K562 (cell line): ENCODE results near the gene OR6S1. TPM values are rescaled to one million over a fixed set of nuclear protein-coding genes. Genes with fewer than 3 reads are reported as not detected.

Source experiments
- ATAC-seq: fragments of 200-7000 bp; cut with Tn5 transposase; 3 replicates; pipeline ENCODE4 v1.9.1; 2020; ENCODE audit warnings: moderate library complexity
- BruUV-seq: library from RNA; stranded (reverse); fragments of 400-500 nt; replicated peaks from 2 replicates; lab custom pipeline; 2021; lab: Mats Ljungman, UMichigan
- CTCF ChIA-PET: fragments of 300-600 bp; formaldehyde crosslinking; extraction: SDS; loops from one replicate; lab custom pipeline; 2021; ENCODE audit warnings: low intra/inter-chr PET ratio; lab: Yijun Ruan, JAX
- POLR2A ChIA-PET: fragments of 300-600, 350-650 bp; sonication (Branson Sonifier 250); formaldehyde crosslinking; extraction: SDS; loops from one replicate; lab custom pipeline; 2021; ENCODE audit warnings: antibody characterized with exemption, inconsistent platforms; lab: Yijun Ruan, JAX
- DNase-seq, 4 experiments: peaks; one replicate each; pipeline versions ENCODE4 v3.0.0 to v3.0.0-alpha.2; 2011 to 2018; ENCODE audit warnings: low spot score in 3 of 4, mixed read lengths in 3 of 4; ENCODE audit errors: extremely low read depth in 1 of 4
- FAIRE-seq: peaks from 2 replicates; lab custom pipeline; 2011; peaks lifted over from hg19 to GRCh38; lab: Jason Lieb, UNC
- H2AFZ ChIP-seq: 2 replicates; pipeline ENCODE4 v1.6.0; 2011; ENCODE audit warnings: low read depth, low read length, control low read depth, inconsistent platforms
- H3K27ac ChIP-seq: fragments of 200-600 bp; 3 replicates; pipeline ENCODE4 v1.8.0; 2011; ENCODE audit warnings: low read depth, mild to moderate bottlenecking, control low read depth, inconsistent platforms, low read length, moderate library complexity, mixed read lengths; ENCODE audit errors: extremely low read depth
- H3K27me3 ChIP-seq, 2 experiments: fragments of 300-600 bp in 1 of 2; 2 replicates in 1 of 2; 3 replicates in 1 of 2; pipeline versions ENCODE4 v1.6.0 to v1.8.0; 2011; ENCODE audit warnings: inconsistent platforms in 2 of 2, low read length in 2 of 2, mild to moderate bottlenecking in 1 of 2, mixed read lengths in 1 of 2, moderate library complexity in 1 of 2; ENCODE audit not compliant: control insufficient read depth in 2 of 2, insufficient read depth in 2 of 2
- H3K36me3 ChIP-seq: fragments of 300-600 bp; 3 replicates; pipeline ENCODE4 v1.8.0; 2011; ENCODE audit warnings: mild to moderate bottlenecking, low read length, inconsistent platforms; ENCODE audit not compliant: control insufficient read depth, insufficient read depth
- H3K4me1 ChIP-seq, 2 experiments: fragments of 200-600 bp in 1 of 2; replicated peaks in 1 of 2; 2 replicates in 1 of 2; 3 replicates in 1 of 2; pipeline versions ENCODE4 v1.5.1 to v1.8.0; 2011; ENCODE audit warnings: inconsistent platforms in 2 of 2, low read length in 2 of 2, mild to moderate bottlenecking in 1 of 2, mixed read lengths in 1 of 2, moderate library complexity in 1 of 2; ENCODE audit not compliant: control insufficient read depth in 2 of 2, insufficient read depth in 2 of 2
- H3K4me2 ChIP-seq: 2 replicates; pipeline ENCODE4 v1.6.1; 2011; ENCODE audit warnings: low read length, control low read depth, inconsistent platforms, mixed read lengths; ENCODE audit not compliant: insufficient read depth
- H3K4me3 ChIP-seq: fragments of 200-600 bp; sonication (generic), shearing (Covaris generic); 2 replicates; pipeline ENCODE4 v1.5.1; 2016; ENCODE audit warnings: control low read depth, inconsistent platforms
- H3K79me2 ChIP-seq: fragments of 200-600 bp; 3 replicates; pipeline ENCODE4 v1.8.0; 2011; ENCODE audit warnings: low read length, inconsistent platforms; ENCODE audit not compliant: control insufficient read depth, insufficient read depth
- H3K9ac ChIP-seq, 2 experiments: 2 replicates each; pipeline versions ENCODE4 v1.6.0 to v1.6.1; 2011; ENCODE audit warnings: low read depth in 2 of 2, low read length in 2 of 2, control low read depth in 1 of 2, inconsistent platforms in 1 of 2, mild to moderate bottlenecking in 1 of 2, mixed read lengths in 1 of 2; ENCODE audit not compliant: insufficient read depth in 1 of 2
- H3K9me1 ChIP-seq: one replicate; pipeline ENCODE4 v1.6.0; 2011; ENCODE audit warnings: inconsistent platforms, mild to moderate bottlenecking, low read length, moderate library complexity; ENCODE audit not compliant: control insufficient read depth, insufficient read depth
- H3K9me3 ChIP-seq: replicated peaks from 2 replicates; pipeline ENCODE4 v1.5.1; 2011; ENCODE audit warnings: low read depth, low read length, inconsistent platforms; ENCODE audit not compliant: control insufficient read depth, insufficient read depth
- H4K20me1 ChIP-seq: replicated peaks from 2 replicates; pipeline ENCODE4 v1.6.1; 2011; ENCODE audit warnings: low read length, inconsistent platforms, mixed read lengths; ENCODE audit not compliant: control insufficient read depth, insufficient read depth
- CEBPB ChIP-seq: fragments of 450-650 bp; IDR thresholded peaks from 2 replicates; pipeline ENCODE4 v1.6.1; 2016; ENCODE audit warnings: missing genetic modification characterization, missing compliant biosample characterization
- CTCF ChIP-seq, 3 experiments: IDR thresholded peaks in 2 of 3; conservative IDR thresholded peaks in 1 of 3; 2 replicates each; pipeline ENCODE4 v1.5.1; 2011 to 2012; ENCODE audit warnings: low read length in 3 of 3, mild to moderate bottlenecking in 3 of 3, control low read depth in 2 of 3, improper control_type of control experiment in 1 of 3, inconsistent platforms in 1 of 3, low read depth in 1 of 3, mixed read lengths in 1 of 3, moderate library complexity in 1 of 3; ENCODE audit not compliant: insufficient read depth in 2 of 3
- NCOA2 ChIP-seq, 2 experiments: fragments of 450-650 bp; IDR thresholded peaks; 2 replicates each; pipeline ENCODE4 v1.6.1; 2018; ENCODE audit warnings: mild to moderate bottlenecking in 2 of 2, moderate library complexity in 1 of 2; ENCODE audit not compliant: partially characterized antibody in 2 of 2
- PCBP1 ChIP-seq: fragments of 200-400 bp; formaldehyde crosslinking; IDR thresholded peaks from 2 replicates; pipeline ENCODE4 v1.6.1; 2018; ENCODE audit warnings: mild to moderate bottlenecking, low read depth, low read length; ENCODE audit not compliant: poor library complexity, severe bottlenecking
- RBBP5 ChIP-seq: fragments of 200-600 bp; sonication (generic); IDR thresholded peaks from 2 replicates; pipeline ENCODE4 v1.6.1; 2012; ENCODE audit warnings: borderline replicate concordance, mild to moderate bottlenecking, low read length, control low read depth, inconsistent platforms; ENCODE audit not compliant: insufficient read depth, poor library complexity, severe bottlenecking
- RBM34 ChIP-seq: fragments of 200-400 bp; formaldehyde crosslinking; IDR thresholded peaks from 2 replicates; pipeline ENCODE4 v1.6.1; 2018; ENCODE audit warnings: low read length, borderline replicate concordance; ENCODE audit not compliant: insufficient read depth
- THRAP3 ChIP-seq: fragments of 450-650 bp; IDR thresholded peaks from 2 replicates; pipeline ENCODE4 v1.6.1; 2016; ENCODE audit warnings: mild to moderate bottlenecking, inconsistent platforms, borderline replicate concordance
- ZBTB1 ChIP-seq: sonication (generic); formaldehyde crosslinking; IDR thresholded peaks from 2 replicates; pipeline ENCODE4 v1.8.1; 2023; ENCODE audit warnings: missing genetic modification reagents, low read depth, mild to moderate bottlenecking, borderline replicate concordance
- ZNF316 ChIP-seq: fragments of 450-650 bp; IDR thresholded peaks from 2 replicates; pipeline ENCODE4 v1.6.1; 2016
- ZNF384 ChIP-seq: IDR thresholded peaks from 2 replicates; pipeline ENCODE4 v1.6.1; 2012; ENCODE audit warnings: low read depth, low read length, improper control_type of control experiment
- ZNF639 ChIP-seq, 2 experiments: fragments of 200-800 bp in 1 of 2; sonication (Bioruptor generic) in 1 of 2; sonication (generic) in 1 of 2; formaldehyde crosslinking in 1 of 2; IDR thresholded peaks in 1 of 2; conservative IDR thresholded peaks in 1 of 2; 2 replicates each; pipeline versions ENCODE4 v1.5.0 to v1.6.1; 2016 to 2020; ENCODE audit warnings: missing compliant biosample characterization in 1 of 2, missing genetic modification characterization in 1 of 2, missing genetic modification reagents in 1 of 2
- WGBS: fragments of 100-300 bp; shearing (Covaris generic); methylation state at CpG from one replicate; pipeline ENCODE4 v1.1.6; 2016; ENCODE audit warnings: low coverage, mixed read lengths; ENCODE audit not compliant: insufficient coverage; ENCODE audit errors: missing lambda C conversion rate; 5-methylcytosine and 5-hydroxymethylcytosine counted together
- in situ Hi-C: fragments of 300-500 bp; cut with MboI; formaldehyde crosslinking; loops from 4 replicates; pipeline ENCODE4 v1.15.0; 2018; ENCODE audit warnings: inconsistent platforms, mixed read lengths
- intact Hi-C: fragments of 100-400 bp; cut with micrococcal nuclease; formaldehyde crosslinking; loops from 2 replicates; pipeline ENCODE4 v1.14.2; 2022
- polyA plus RNA-seq, 8 experiments: library from polyadenylated mRNA; depleted of rRNA in 4 of 8; stranded (reverse) in 5 of 8; unstranded in 3 of 8; fragments of >200 nt; fragmentation: Nextera tagmentation in 2 of 8; fragmentation: Illumina TruSeq in 1 of 8; extraction: Ambion mirVana in 2 of 8; extraction: Trizol in 1 of 8; gene quantifications; 2 replicates each; pipeline versions ENCODE4 v1.2.1 to v1.2.3, GENCODE V29; 2011 to 2014; ENCODE audit warnings: inconsistent platforms in 1 of 8, missing spikeins in 1 of 8
- total RNA-seq, 7 experiments: library from RNA; depleted of rRNA in 6 of 7; stranded (reverse); fragments of >200 nt in 6 of 7; fragmentation: Illumina TruSeq in 2 of 7; extraction: Trizol in 2 of 7; gene quantifications; 2 replicates each; pipeline versions ENCODE4 v1.2.1 to v1.2.3, GENCODE V29; 2011 to 2021; ENCODE audit warnings: low replicate concordance in 1 of 7

OR6S1 gene
- total and polyA plus RNA-seq, 9 of the 15 experiments (the other 6 are each of a cell fraction or from before 2014, with no cell fraction given) = not detected

DNA sequence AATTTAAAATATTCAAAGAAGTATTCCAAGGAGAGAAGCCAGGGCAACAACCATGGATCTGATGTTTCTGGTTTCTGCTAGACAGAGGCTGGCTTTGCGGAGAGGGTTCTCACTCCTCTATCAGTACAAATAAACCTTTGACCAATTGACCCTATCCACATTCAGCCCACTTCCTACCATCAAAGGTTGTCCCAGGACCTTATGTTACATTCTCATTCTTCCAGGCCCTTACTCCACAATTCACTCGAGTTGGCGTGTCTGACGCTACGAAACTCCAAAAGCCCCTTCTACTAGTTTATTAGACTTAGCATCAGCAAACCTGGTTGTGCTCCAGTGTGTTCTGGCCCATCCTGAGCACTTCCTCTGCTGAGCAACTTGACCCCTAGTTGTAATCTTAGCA, 25.5 kb downstream of the OR6S1 start (continued):
- no peak for TF ChIP-seq CTCF (IDR thresholded peaks at IDR 0.05 in 2 of 3, conservative IDR thresholded peaks at IDR 0.05 in 1 of 3; ENCODE audit: insufficient read depth in 2 of 3, low read depth in 1 of 3, low read length in 3 of 3)

DNA sequence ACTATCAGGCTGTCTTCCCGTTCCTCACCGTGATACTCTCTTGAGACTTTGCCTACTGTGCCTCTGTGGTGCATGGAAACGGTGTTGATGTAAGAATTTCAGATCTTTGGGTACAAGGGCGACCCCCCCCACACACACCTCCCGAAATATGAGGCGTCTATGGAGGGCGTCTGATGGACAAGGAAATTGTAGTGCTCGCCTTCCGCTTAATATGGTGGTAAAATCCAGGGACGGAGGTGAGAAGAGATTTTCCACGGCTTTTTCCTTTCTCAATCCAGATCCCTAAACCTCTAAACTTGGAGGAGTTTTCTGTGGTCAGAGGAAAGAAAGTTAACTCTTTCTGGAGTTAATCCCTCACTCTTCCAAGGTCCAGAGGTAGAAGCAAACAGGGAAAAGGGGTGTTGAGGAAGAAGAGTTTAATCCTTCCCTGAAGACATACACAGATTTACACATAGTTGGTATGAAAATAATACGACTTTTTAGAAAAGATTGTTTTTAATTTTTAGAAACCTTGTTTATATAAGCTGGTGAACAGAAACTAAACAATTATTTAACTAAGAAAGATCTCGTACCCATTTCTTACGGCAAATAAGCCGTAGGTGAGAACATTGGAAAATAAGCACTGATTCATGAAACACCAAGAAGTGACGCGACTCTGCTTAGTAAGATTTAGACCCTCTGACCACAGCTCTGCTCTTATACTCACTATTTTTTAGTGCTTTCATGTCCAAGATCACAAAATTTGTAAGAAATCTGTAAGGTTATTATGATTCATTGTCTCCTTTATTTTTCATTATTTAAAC, 27.3 kb downstream of the OR6S1 start:
- in situ Hi-C loops = loop anchor here (5.0 kb wide), 2 partner anchors 78 to 287 kb away; no protein-coding TSS in a partner anchor
- Histone ChIP-seq H3K9me3 (no peaks in the 10 kb centered on the region), H3K27ac (no peak overlapping the region; the same call in 2 of the 3 replicates), H3K79me2 (no peaks in the 10 kb centered on the region), H3K9me1 (no peaks in the 10 kb centered on the region), H3K27me3 (no peaks in the 10 kb centered on the region), H2AFZ (peak overlapping the region; percentile 92), H3K9ac (peak overlapping the region; percentile 55 to 83; a peak in 3 of 4 replicates), H3K4me1 (peaks cover 5 to 26% of the 10 kb centered on the region in 2 experiments; a peak in 3 of 5 replicates), H3K4me2 (peak overlapping the region; percentile 92), H4K20me1 (no peaks in the 10 kb centered on the region), H3K4me3 (peak overlapping the region; percentile 62), H3K36me3 (no peaks in the 10 kb centered on the region)
- 9% methylated on average over 15 of the region's 17 CpGs for WGBS
- no peak for DNase-seq
- intact Hi-C loops = no loop called here
- FAIRE-seq = no peak
- POLR2A ChIA-PET = interaction anchor here (0.6 to 0.9 kb wide), 4 partner anchors 17 to 256 kb away, joined by 3 read pairs; partner anchors contain the start of gene PNP
- no TSS peak for BruUV-seq
- ATAC-seq = peak; percentile 7; the same call in 2 of the 3 replicates
- CTCF ChIA-PET = interaction anchor here (0.6 kb wide), 1 partner anchor 12 kb away, joined by 3 read pairs; no protein-coding TSS in a partner anchor
- TF ChIP-seq PCBP1 (no peak), ZBTB1 (CRISPR knock-in tag) (no peak), ZNF639 (CRISPR knock-in tag; conservative IDR thresholded peaks at IDR 0.05 in 1 of 2, IDR thresholded peaks at IDR 0.05 in 1 of 2) (0 out of 4 replicates have a peak, but pooled peaks of 1 of the 2 experiments have one; percentile 0), RBM34 (no peak), NCOA2 (IDR thresholded peaks at IDR 0.05; ENCODE audit: partially characterized antibody in 2 of 2) (peak in 1 of 2 experiments; percentile 9), THRAP3 (no peak), ZNF316 (no peak), ZNF384 (no peak), CEBPB (tag) (no peak), RBBP5 (peak; percentile 24)
